HG03457 (cell line): Measurements from ENCODE around the gene HNRNPD.
"Not testable (repeated sequence)": the region's sequence is repeated elsewhere in the genome, so short reads cannot be mapped to it uniquely, and the experiment has no call there.

ENCODE experiments used
- ATAC-seq: cut with Tn5 transposase; IDR thresholded peaks from one replicate; pipeline ENCODE4 v1.9.1; 2021; ENCODE audit warnings: moderate number of reproducible peaks; ENCODE audit not compliant: unreplicated experiment

The HNRNPD gene

DNA sequence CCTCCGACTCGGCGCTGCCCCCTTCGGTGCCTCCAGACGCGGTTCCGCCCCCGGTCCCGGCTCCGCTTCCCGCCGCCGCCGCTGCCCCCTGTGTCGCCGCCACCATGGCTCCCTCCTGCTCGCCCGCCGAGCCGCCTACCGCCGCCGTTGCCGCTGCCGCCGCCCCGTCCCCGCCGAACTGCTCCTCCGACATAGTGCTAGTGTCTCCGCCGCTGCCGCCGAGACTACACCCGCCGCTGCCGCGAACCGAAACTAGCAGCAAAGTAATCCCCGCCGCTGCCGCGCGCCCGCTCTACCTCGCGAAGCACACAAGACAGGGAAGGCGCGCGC, 340 bp downstream of the HNRNPD start:
- peak; percentile 10 for ATAC-seq

DNA sequence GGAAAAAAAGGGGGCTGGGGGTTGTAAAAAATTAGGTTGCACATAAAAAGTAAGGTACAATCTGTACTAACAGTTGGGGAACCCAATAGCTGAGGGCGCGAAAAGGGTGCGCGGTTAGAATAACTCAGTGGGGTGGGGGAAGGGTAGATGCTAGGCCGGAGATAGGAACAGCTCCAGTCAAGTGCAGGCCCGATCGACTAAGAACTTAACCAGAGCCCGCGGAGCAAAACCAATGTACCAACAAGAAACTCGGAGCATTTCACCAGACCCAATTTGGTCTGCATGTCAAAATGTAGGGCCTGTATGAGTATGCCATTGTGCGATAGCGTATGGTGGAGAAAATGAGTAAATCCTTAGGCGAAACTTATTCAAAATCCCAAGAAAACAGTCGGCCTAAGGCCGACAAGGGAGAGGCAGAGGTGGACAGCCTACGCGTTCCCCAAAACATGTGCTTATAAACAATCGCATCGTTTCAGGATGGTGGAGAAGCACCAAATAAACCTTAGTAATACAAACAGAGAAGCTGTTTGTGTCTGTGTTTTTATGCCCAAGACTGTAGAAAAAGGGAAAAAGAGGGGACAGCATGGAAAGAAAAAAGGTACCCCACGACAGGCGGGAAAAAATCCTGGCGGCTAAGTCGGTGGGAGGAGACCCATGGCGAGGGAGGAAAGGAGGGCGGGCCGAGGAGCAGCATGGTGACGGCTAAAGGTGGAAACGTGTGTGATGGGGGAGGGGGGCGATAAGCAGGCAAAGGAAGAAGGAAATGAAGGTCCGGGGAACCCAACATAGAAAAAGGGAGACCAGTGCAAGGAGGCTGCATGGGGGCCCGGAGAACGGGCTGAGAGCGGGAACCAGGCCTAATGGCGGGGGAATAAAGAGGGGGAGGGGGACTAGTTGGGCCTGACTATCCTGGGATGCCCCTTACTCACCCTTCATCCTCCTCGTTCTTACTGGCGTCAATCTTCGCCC, 990 bp downstream of the HNRNPD start:
- no peak for ATAC-seq

DNA sequence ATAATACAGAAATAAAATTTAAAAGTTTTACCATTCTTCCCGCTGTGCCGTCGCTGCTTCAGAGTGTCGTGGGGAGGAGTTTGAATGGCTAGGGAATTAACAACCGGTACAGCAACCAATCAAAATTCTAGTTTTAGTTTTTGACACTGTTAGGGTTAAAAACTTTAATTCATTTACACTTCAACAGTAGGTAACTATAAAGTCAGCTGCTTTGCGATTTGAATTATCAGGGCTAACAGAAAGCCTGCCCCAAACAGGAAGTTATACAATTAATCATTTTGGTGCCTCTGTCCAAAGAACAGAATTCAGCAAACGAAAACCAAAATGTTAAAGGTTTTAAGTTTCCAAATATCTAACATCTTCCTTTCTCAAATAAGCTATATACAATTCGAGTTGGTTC, 2.3 kb downstream of the HNRNPD start:
- ATAC-seq = no peak

DNA sequence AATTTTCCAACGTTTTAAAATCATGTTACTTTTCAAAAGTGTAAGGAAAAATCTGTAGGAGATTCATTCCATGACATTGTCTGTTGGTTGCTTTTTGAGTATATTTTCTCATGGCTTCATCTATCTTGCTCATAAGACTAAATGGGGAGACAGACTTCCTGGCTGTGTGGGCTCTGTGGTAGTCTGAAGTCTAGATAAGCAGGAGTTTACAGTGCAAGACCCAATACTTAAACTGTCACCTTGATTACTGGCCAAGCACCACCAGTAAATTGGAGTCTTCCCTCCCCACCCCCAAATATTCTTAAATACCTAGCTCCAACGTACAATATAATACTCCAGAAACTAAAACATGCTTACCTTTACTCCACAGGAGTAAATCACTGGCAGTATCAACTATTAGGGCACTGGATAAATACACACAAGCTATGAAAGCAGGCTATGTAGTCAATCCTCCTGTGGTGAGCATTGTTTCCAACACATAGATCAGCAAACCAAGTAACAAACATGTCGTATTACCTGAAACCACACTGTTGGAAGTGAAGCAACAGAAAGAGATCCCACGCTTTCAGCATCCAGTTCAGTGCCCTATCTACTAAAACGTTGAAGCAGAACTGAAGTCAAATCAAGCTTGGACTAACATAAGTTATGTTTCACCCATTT, 6.2 kb downstream of the HNRNPD start:
- ATAC-seq = no peak

DNA sequence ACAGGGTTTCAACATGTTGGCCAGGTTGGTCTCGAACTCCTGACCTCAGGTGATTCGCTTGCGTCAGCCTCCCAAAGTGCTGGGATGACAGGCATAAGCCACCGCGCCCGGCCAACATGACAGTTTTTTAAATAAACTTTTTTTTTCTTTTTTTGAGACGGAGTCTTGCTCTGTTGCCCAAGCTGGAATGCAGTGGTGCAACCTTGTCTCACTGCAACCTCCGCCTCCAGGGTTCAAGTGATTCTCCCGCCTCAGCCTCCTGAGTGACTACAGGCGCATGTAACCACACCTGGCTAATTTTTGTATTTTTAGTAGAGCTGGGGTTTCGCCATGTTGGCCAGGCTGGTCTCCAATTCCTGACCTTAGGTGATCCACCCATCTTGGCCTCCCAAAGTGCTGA, 7.4 kb downstream of the HNRNPD start:
- ATAC-seq = not testable (repeated sequence)

DNA sequence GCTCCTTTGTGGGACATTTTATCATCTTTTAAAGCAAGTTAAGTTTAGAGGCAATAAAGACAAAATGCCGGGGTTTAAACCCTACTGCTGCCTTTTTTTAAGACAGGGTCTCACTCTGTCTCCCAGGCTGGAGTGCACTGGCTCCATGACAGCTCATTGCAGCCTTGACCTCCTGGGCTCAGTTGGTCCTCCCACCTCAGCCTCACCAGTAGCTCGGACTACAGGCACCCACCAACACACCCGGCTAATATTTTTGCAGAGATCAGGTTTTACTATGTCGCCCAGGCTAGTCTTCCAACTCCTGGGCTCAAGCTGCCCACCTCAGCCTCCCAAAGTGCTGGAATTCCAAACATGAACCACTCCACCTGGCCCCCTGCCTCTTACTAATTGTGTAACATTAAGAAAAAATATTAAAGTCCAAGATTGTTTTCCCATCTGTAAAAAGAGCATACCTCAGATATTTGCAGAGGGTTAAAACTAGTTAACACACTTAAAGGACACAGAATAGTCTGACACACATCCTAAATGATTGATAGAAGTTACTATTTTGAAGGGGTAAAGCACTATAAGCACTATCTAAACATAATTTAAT, 9.8 kb downstream of the HNRNPD start:
- no peak for ATAC-seq

DNA sequence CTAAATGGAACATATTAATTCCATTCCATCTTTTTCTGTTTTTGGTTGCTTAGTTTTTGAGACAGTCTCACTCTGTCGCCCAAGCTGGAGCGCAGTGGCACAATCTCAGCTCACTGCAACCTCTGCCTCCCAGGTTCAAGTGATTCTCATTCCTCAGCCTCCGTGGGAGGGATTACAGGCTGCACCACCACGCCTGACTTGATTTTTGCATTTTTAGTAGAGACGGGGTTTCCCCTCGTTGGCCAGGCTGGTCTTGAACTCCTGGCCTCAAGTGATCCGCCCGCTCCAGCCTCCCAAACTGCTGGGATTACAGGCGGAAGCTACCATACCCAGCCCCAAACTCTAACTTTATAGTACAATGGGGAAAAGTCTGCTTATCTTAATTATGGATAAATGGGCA, 11.2 kb downstream of the HNRNPD start:
- no peak for ATAC-seq

DNA sequence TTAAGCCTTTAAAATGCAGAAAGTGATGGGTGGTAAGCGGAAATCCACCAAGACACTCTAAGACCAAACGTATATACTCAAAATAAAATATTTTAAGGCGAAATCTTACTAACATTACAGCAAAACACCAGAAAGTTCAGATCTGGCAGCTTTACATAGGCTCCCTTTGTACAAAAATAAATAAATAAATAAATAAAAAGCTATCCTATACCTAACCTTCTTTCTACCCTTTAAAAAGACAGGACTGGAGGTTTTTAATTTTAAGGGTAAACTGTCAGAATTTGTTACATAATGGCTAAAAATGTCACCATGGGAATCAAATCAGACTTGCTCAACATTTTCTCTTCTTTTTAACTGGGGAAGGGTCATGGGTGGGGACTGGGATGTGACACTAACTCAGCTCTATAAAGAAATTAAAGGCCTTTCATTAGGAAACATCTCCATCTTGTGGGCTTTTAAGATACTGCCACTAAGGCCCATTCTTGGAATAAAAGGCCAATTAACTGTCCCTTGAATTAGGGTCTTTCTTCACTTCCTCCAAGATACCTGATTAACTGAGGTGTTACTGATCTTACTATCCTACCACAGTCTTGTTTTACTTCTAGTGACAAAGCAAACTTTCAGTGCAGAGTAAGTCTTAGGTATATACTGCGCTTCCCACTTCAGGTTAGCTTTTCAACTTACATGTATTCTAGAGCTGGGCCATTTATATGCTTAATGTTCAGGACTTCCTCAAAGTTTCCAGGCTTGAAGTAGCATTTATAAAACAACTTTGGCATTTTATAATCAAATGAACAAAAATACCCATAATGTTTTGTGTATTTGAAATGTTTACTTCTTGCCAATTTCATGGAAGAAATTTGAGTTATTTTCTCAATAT, 13.3 kb downstream of the HNRNPD start:
- no peak for ATAC-seq

DNA sequence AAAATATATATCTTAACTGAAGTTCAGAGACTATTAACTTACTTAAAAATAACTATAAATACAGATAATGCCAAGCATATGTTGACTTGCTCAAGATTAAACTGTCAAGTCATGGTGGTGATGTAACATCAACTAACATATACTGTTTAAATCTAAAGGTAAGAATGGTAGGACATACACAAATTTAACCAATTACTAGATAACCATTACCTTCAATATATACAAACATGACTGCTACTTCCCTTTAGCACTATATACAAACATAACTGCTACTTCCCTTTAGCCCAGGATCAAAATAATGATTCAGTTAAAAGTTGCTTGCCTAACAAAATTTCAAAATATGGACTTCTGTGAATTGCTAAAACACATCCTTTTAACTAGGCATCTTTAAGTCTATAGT, 14.9 kb downstream of the HNRNPD start:
- no peak for ATAC-seq

DNA sequence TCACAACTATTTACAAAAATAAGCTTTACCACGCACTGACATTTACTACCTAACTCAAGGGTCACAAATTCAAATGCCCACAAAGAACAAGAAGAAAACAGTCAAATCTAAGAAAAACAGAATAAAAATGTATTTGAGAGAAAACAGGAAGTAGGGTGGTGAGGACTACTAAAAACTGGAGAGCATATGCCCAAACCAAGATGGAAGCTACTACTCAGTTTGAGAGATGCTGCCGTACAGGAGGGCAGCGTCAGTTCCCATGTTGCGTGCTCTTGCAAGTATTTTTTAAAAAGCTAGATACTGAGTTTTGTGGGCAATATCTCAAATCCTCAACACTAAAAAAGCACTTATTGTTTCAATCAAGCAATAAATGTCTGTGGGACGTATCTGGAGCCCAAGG, 16.2 kb downstream of the HNRNPD start:
- no peak for ATAC-seq

DNA sequence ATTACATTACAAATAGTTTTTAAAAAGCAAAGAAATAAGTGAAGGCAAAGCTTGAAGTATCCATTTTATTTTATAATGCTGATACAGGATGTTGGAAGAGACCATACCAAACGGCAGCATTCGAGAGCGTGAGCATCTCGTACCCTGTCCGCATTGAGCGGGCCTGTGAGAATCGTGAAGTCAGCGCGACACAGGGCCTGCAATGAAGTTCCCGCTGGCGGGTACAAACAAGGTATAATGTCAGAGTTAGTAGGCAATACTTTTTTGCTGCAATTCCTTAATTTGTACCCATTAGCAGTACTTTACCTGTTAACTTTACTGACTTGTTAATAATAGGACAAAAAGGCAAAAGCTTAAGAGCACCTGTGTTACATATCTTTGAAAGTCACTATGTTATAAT, 19.0 kb downstream of the HNRNPD start:
- ATAC-seq = no peak

DNA sequence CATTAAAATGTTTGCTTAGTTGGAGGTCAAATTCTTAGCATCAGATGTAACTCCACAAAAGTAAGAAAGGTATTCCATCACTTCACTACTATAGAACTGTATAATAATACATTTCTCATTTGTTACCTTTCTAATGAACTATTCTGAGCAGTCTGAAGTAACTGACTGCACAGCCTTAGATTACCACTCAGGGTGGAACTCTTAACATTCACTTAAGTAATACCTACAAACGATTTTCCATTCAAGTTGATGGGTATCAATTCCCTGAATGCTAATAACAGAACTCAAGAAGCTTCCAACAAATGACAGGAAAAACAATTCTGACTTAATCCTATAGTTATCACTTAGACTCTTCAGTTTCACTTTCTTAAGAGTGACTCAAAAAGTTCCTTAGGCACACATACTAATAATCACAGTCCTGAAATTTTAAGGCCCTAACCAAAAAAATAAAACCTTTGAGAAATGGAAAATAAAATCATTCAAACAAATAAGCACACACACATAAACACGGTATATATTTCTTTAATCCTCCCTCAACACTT, 20.9 kb downstream of the HNRNPD start:
- no peak for ATAC-seq

DNA sequence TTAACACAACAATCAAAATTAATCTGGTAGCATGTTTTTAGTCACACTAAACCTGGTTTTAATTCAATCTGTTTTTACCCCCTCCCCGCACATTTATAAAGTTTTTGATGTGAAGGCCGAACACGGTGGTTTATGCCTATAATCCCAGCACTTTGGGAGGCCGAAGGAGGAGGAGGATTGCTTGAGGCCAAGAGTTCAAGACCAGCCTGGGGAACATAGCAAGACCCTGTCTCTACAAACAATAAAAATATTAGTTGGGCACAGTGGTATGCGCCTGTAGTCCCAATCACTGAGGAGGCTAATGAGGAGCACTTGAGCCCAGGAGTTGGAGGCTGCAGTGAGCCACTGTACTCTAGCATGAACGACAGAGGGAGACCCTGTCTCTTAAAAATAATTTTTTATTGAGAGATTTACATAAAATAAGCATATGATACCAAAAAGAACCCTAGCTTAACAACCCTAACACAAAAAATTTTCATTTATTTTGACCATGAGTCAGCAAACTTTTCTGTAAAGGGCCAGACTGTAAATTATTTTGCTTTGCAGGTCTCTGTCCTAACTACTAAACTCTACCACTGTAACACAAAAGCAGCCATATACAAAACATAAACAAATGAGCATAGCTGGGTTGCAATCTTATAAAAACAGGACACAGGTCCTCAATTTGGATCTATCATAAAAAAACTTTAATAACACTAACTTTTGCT, 21.5 kb downstream of the HNRNPD start:
- no peak for ATAC-seq

DNA sequence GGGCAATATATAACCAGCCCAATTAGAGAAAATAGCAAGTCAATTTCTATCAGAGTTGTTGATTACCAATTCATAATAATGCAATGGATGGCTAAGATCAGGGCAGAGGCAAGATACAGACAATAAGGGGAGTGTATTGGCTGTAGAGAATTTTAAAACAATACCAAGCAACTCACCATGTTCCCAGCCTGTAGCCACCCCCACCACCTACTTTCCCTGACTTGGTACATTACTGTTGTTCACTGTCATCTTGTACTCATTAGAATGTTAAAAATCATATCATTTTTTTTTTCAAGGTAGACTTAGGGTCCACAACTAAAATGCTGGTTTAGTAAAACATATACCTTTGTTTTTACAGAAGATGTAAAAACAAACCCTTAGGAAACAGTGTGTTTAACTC, 27.7 kb downstream of the HNRNPD start:
- no peak for ATAC-seq

DNA sequence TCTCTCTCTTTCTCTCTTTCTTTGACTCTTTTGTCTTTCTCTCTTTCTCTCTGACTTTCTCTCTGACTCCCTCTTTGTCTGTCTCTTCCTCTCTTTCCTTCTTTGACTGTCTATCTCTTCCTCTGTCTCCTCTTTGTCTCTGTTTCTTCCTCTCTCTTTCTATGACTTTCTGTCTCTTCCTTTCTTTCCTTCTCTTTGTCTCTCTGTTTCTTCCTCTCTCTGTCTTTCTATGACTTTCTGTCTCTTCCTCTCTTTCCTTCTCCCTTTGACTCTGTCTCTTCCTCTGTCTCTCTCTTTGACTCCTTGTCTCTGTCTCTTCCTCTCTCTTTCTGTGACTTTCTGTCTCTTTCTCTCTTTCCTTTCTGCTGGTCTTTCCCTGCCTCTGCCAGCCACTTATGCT, 38.7 kb downstream of the HNRNPD start:
- ATAC-seq = no peak

DNA sequence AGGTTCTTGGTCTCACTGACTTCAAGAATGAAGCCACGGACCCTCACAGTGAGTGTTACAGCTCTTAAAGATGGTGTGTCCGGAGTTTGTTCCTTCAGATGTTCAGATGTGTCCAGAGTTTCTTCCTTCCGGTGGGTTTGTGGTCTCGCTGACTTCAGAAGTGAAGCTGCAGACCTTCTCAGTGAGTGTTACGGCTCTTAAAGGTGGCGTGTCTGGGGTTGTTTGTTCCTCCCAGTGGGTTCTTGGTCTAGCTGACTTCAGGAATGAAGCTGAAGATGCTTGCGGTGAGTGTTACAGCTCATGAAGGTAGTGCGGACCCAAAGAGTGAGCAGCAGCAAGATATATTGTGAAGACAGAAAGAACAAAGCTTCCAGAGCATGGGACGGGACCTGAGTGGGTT, 40.1 kb downstream of the HNRNPD start:
- not testable (repeated sequence) for ATAC-seq

DNA sequence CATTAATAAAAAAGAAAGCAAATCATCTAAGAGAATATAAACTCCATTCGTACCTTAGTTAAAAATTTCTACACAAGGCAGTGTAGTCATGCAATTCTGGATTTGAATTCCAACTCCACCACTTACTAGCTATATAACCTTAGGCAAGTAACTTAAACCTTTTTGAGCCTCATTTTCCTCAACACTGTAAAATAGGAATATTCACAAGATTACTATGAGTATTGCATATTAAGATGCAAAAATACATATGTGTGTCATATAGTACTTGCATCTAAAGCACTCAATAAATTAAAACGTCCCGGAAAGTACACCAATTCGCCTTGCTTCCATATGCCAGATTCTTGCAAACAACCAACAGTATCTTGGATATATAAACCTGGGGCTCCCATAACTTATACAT, 42.0 kb downstream of the HNRNPD start:
- ATAC-seq = no peak

DNA sequence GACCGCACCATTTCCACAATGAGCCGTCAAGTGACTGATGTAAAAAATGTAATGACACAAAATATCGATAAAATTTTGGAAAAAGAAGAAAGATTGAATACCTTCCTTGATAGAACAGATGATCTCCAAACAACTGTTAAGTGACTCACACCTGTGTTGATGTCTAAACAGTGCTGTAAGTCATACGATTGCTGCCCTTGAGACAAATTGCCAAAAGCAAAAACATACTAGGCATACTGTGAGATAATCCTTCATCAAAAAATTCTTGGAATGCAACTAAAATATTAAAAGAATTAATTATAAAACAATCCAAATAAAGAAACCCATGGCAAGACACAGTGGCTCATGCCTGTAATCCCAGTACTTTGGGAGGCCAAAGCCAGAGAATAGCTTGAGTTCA, 53.4 kb downstream of the HNRNPD start:
- no peak for ATAC-seq

DNA sequence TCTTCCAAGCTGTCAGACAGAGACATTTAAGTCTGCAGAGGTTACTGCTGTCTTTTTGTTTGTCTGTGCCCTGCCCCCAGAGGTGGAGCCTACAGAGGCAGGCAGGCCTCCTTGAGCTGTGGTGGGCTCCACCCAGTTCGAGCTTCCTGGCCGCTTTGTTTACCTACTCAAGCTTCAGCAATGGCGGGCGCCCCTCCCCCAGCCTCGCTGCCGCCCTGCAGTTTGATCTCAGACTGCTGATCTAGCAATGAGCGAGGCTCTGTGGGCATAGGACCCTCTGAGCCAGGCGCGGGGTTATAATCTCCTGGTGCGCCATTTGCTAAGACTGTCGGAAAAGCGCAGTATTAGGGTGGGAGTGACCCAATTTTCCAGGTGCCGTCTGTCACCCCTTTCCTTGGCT, 70.7 kb downstream of the HNRNPD start:
- not testable (repeated sequence) for ATAC-seq
